Measurements from ENCODE around the gene BRD1. TPM values are rescaled to one million over a fixed set of nuclear protein-coding genes. Genes with fewer than 3 reads are reported as not detected.

The BRD1 gene
- total RNA-seq, 1 donor = 29.8 TPM

DNA sequence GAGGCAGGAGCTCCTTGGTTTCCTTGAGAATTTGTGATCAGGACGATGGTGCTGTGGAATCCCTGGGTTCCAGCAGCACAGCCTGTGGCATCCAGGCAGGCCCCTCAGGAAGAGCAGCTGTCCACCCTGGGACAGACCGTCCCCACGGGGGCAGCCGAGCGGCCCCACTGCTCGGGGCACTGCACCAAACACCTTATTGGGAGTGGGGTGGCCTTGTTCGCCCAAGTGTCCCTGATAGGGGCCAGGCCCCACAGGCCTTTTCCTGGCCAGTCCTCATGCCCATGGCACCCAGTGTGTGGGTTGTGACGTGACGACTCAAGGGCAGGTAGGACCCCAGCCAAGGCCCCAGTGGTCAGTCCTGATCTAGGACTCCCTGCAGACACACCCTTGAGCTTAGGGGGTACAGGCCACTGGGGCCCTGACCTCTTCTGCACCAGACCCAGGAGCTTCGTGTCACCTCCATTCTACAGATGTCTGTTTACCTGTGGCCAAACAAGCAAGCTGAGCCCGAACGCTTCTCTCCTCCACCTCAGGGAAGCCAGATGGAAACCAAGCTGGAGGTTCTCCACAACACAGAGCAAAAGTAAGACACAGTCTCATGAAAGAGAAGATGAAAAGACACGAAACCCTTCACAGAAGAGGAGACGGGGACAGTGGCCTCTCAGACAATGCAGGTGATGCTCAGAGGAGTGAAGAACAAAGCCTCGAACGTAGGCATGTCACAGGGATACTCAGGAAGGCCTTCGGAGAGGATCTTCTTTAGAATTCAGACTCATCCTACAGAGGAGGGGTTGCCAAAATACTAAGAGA lies 1.6 kb upstream of the BRD1 start:
- TF ChIP-seq, protein P1, sequence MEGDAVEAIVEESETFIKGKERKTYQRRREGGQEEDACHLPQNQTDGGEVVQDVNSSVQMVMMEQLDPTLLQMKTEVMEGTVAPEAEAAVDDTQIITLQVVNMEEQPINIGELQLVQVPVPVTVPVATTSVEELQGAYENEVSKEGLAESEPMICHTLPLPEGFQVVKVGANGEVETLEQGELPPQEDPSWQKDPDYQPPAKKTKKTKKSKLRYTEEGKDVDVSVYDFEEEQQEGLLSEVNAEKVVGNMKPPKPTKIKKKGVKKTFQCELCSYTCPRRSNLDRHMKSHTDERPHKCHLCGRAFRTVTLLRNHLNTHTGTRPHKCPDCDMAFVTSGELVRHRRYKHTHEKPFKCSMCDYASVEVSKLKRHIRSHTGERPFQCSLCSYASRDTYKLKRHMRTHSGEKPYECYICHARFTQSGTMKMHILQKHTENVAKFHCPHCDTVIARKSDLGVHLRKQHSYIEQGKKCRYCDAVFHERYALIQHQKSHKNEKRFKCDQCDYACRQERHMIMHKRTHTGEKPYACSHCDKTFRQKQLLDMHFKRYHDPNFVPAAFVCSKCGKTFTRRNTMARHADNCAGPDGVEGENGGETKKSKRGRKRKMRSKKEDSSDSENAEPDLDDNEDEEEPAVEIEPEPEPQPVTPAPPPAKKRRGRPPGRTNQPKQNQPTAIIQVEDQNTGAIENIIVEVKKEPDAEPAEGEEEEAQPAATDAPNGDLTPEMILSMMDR (IDR thresholded peaks at IDR 0.05; ENCODE audit: insufficient read depth, low read depth, low read length) = no peak
- no peak for DNase-seq (ENCODE audit: low read depth)
- H3K4me3 ChIP-seq (ENCODE audit: low read depth, low read length) = no peak overlapping the region

DNA sequence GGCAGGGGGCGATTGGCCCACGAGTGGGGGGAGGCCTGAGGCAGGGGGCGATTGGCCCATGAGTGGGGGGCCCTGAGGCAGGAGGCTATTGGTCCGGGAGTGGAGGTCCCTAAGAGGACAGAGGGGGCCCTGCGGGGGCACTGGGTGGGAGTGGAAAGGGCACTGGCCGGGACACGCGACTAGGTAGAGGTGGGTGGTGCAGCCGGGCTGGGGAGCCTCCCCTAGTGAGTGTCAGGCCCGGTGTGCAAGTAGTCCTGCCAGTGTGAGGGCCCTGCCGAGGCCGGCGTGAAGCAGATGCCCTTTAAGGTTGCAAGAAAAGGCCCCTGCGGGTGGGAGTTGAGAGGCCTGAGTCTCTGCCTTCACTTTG lies 909 bp upstream of the BRD1 start:
- DNase-seq (ENCODE audit: low read depth) = no peak
- TF ChIP-seq, protein P1 (IDR thresholded peaks at IDR 0.05; ENCODE audit: insufficient read depth, low read depth, low read length) = no peak
- no peak overlapping the region for H3K4me3 ChIP-seq (ENCODE audit: low read depth, low read length)

- TF ChIP-seq, protein P1 (IDR thresholded peaks at IDR 0.05; ENCODE audit: insufficient read depth, low read depth, low read length) = no peak
- peak overlapping the region; percentile 78 for H3K4me3 ChIP-seq (ENCODE audit: low read depth, low read length)
- DNase-seq (ENCODE audit: low read depth) = peak; percentile 27
Measured at GRCh38 chr22:49827271-49827852, 311 bp downstream of the BRD1 start.

DNA sequence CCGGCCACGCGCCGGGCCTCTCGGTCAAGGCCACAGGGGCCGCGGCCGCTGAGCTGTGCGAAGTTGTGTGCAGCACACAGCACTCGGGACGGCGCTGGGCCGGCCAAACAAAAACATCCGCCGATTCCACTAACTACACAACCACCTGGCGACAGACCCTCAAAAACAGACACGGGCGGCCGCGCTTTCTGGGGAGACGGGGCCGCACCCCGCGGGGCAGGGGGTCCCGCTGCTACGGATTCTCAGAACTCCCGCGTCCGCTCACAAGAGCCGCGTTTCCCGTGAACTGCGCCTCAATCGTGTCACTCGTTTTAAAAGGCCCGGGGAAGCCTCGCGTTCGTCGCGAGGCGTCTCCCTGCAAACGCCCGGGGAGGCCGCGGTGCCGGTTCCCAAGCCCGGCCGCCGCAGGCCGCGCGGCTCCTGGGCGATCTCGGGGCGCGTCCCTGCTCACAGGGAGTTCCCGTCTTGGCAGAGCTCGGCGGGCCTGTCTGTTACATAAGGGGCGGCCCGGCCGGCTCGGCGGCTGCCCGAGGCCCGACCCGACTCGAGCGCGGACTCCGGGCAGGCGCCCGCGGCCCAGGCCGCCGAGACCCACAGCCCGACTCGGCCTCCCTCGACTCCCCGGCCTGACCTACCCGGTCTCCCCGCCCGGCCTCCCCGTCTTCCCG lies 936 bp downstream of the BRD1 start:
- TF ChIP-seq, protein P1 (IDR thresholded peaks at IDR 0.05; ENCODE audit: insufficient read depth, low read depth, low read length) = no peak
- H3K4me3 ChIP-seq (ENCODE audit: low read depth, low read length) = peak overlapping the region; percentile 78
- peak; percentile 55 for DNase-seq (ENCODE audit: low read depth)

DNA sequence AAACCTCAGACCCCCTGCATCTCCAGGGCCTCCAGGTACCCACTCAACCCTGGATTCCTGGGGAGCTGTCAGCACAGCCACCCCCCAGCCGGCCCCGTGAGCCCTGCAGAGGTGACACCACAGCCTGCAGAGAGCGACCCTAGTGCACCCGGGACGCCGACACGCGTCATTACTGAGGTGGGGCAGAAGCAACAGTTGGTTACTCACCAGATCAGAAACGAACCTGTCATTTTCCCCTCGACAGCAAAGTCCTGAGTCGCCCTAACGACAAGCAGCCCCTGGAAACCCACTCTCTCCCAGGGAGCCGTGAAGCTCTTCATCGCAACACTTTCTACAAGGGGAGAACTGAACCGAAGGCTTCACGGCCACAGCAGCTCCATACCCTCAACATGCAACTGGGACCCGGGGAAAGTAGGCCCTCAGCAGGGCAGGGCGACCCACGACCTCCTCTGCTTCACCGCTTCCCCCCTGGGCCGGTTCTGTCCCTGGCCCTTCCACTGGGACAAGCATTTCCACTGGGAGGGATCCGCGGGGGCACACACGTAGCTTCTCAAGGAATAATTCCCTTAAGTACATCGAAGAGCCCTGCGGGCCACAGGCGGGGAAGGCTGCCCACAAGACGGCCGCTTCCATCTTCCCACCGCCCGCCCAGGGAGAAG lies 1.6 kb downstream of the BRD1 start:
- TF ChIP-seq, protein P1 (IDR thresholded peaks at IDR 0.05; ENCODE audit: insufficient read depth, low read depth, low read length) = no peak
- peak overlapping the region; percentile 78 for H3K4me3 ChIP-seq (ENCODE audit: low read depth, low read length)
- DNase-seq (ENCODE audit: low read depth) = peak; percentile 64

GRCh38 chr22:49825436-49825835 lies 2.2 kb downstream of the BRD1 start:
- DNase-seq (ENCODE audit: low read depth) = peak; percentile 31
- H3K4me3 ChIP-seq (ENCODE audit: low read depth, low read length) = peak overlapping the region; percentile 78
- TF ChIP-seq, protein P1 (IDR thresholded peaks at IDR 0.05; ENCODE audit: insufficient read depth, low read depth, low read length) = no peak
